GM19328 (cell line): ENCODE data around the gene QSOX2.

Experiments
- ATAC-seq: cut with Tn5 transposase; IDR thresholded peaks from one replicate; pipeline ENCODE4 v1.9.1; 2021; ENCODE audit warnings: mild to moderate bottlenecking, moderate library complexity; ENCODE audit not compliant: unreplicated experiment

Gene QSOX2

DNA sequence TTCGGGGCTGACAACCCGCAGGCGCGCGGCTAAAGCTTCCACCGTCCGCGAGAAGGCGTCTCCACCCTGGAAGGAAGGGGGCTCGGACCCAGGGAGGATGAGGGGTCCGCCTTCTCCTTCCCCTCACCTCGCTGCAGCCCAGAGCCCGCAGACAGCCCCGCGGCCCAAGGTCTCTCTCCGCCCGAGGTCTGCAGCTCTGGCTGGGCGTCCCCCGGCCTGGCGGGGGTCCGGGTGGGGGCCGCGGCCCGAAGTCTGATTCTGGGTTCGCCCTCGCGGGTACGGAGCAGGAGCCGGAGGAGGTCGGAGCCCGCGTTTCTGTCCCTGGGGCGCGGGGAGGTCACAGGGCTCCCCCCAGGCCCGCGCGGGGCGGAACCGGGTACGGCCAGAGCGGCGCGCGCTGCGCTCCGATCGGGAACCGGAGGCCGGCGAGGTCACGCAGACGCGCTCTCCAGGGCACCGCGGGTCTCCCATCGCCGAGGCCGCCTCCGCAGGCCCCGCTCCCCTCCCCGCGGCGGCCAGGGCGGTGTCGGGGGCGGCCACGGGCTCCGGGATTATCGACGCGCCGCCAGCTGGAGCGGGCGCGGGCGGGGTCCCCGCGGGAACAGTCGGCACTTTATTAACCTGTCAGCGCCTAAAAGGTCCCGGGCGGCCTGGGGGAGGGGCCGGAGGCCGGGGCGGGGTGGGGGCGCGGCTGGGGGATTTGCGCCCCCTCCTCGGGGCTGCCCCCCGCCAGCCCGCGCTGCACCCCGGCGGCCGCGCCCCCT, 52.3 kb downstream of the QSOX2 start:
- ATAC-seq = no peak

DNA sequence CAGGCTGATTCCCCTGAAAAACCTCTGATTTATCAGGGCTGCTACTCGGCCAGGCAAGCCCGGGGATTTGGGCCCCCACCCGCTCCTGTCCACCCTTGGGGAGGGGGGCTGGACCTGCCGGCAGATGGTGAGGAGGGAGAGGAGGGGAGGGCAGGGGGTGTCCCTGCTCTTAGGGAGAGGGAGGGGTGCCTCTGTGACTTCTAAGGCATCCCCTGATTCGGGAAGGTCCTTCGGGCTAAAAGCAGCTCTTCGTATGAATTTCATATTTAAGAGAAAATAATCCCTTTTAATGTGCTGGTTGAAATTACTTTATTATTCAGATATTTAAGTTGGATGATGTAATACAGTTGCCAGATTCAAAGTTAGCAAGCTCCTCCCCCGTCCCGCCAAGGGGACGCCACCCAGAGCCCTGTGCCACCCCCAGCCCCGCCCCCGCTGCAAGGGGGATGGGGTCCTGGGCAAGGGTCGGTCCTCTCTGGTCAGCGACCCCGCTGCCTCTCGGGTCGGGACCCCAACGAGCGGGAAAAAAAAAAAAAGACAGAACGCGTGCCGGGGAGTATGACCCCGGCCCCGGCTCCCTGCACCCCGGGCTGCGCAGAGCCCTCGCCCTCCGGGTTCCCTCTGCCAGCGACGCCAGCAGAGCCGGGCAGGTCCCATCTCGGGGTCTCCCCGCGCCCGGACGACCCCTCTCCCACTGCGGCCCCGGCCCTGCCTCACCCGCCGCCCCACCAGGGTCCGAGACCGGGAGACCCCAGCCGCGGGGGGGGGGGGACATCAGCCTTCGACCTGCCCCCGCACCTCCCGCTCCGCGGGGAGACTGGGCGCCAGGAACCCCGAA, 53.1 kb downstream of the QSOX2 start:
- no peak for ATAC-seq

- ATAC-seq = no peak
These were observed 53.7 kb downstream of the QSOX2 start for GRCh38 chr9:136191960-136192286.

- ATAC-seq = no peak
These were observed 54.3 kb downstream of the QSOX2 start for GRCh38 chr9:136191099-136191959.

GRCh38 chr9:136190656-136191055, 55.0 kb downstream of the QSOX2 start:
- no peak for ATAC-seq

DNA sequence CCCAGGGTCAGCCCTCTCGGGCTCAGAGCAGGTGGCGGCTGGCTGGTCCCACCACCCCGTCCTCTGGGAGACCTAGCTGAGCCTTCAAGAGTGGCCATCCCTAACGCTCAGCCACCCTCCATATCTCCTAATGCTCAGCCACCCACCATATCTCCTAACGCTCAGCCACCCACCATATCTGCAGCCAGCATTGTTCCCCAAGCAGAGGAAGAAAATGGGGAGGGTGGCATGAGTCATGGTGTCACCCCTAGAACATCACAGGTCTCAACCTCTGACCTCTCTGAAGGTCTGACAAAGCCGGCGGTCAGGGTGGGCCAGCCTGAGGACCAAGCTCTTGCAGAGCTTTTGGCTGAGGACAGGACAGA, 55.4 kb downstream of the QSOX2 start:
- ATAC-seq = no peak

- no peak for ATAC-seq
These were observed 56.0 kb downstream of the QSOX2 start for GRCh38 chr9:136189394-136190236.

- no peak for ATAC-seq
These were observed 57.7 kb downstream of the QSOX2 start for GRCh38 chr9:136187683-136188586.

- ATAC-seq = no peak
These were observed 58.4 kb downstream of the QSOX2 start for GRCh38 chr9:136187197-136187596.

DNA sequence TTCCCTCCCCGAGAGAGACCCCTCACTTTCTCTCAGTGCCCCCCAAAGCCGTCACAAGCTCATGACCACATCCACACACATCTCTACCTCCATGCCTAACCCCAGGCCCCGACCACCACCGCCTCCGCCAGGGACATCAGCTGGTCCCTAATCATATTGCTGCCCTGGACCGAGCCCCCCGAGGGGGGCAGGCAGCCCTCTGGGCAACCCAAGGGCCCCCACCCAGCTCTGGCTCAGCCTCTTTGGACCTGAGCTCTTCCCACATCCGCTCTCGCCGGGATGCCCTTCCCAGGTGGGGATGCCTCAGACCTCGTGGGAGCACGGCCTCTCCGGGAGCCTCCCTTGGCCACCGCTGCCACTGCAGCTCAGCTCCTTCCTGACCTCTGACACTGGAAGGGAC, 59.2 kb downstream of the QSOX2 start:
- no peak for ATAC-seq

- ATAC-seq = no peak
These were observed 59.8 kb downstream of the QSOX2 start for GRCh38 chr9:136185596-136186366.

GRCh38 chr9:136185066-136185465, 60.5 kb downstream of the QSOX2 start:
- ATAC-seq = no peak

- no peak for ATAC-seq
These were observed 62.7 kb downstream of the QSOX2 start for GRCh38 chr9:136182850-136183422.

GRCh38 chr9:136182420-136182787, 63.2 kb downstream of the QSOX2 start:
- ATAC-seq = no peak

- ATAC-seq = no peak
These were observed 63.7 kb downstream of the QSOX2 start for GRCh38 chr9:136181784-136182419.

GRCh38 chr9:136180586-136180985, 65.0 kb downstream of the QSOX2 start:
- ATAC-seq = no peak

DNA sequence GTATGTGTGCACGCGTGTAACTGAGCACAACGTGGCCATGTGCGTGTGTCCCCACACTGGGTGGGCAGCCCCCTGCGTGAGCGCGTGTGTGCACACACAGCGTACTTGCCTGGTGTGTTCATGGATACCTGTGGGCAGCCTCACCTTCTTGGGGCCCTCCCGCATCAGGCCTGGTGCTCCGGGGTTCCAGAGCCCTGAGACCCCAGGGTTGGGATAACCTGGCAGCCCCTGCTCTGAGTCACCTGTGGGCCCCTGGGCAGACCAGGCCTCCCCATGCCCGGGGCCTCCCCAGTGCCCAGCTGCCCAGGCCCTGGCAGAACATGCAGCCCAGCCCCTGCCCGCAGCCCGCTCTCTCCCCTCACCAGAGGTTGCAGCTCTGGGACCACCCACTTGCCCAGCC, 65.9 kb downstream of the QSOX2 start:
- ATAC-seq = no peak

DNA sequence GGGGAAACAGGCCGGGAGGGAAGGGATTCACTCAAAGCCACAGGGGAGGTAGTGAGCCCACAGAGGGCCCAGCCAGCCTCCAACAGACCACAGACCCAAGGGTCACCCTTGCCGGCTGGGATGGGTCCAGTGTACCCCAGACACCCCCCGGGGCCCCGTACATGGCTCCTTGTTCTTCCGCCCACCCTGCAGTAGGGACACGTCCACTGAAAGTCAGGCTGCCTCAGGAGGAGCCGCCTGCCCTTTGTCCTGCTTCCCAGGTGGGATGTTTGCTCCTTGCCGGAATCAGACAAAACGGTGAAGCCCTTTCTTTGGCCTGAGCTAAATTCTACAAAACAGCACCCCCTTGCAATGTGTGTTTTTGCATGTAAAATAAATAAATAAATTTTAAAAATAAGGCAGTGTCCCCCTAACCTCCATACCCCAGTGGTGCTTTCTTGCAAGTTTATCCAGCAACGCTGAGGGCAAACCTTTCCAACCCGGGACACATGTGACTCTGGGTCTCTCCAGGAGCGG, 66.5 kb downstream of the QSOX2 start:
- ATAC-seq = no peak
